Measurements from ENCODE around the gene PCDH19. TPM values are rescaled to one million over a fixed set of nuclear protein-coding genes. Genes with fewer than 3 reads are reported as not detected.

The PCDH19 gene
- total RNA-seq, 1 donor from 2014 or later, result 47.5 TPM

DNA sequence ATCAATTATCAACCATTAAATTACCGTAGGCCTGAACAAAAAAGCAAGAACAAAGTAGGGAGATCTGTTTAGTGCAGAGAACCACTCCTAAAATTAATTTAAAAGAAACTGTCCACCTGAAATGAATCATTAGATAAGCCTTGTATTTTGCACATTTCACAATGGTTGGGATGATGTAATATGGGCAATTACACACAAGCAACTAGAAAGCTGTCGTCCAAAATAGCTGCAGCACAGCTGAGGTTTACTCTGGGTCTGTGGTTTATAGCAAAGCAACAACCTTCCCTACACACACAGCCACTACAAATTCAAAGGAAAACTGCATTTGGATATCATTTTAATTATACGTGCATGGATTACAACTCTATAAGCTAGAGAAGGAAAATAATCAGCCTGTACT, 28.5 kb downstream of the PCDH19 start:
- no peak overlapping the region for H3K27ac Mint-ChIP-seq
- no peaks in the 10 kb centered on the region for H3K36me3 Mint-ChIP-seq (ENCODE audit: insufficient read depth)
- H3K27me3 Mint-ChIP-seq, result no peaks in the 10 kb centered on the region
- DNase-seq (ENCODE audit: low spot score, unreplicated experiment), result no peak
- TF ChIP-seq, protein P1, sequence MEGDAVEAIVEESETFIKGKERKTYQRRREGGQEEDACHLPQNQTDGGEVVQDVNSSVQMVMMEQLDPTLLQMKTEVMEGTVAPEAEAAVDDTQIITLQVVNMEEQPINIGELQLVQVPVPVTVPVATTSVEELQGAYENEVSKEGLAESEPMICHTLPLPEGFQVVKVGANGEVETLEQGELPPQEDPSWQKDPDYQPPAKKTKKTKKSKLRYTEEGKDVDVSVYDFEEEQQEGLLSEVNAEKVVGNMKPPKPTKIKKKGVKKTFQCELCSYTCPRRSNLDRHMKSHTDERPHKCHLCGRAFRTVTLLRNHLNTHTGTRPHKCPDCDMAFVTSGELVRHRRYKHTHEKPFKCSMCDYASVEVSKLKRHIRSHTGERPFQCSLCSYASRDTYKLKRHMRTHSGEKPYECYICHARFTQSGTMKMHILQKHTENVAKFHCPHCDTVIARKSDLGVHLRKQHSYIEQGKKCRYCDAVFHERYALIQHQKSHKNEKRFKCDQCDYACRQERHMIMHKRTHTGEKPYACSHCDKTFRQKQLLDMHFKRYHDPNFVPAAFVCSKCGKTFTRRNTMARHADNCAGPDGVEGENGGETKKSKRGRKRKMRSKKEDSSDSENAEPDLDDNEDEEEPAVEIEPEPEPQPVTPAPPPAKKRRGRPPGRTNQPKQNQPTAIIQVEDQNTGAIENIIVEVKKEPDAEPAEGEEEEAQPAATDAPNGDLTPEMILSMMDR (IDR thresholded peaks at IDR 0.05; ENCODE audit: unreplicated experiment), result no peak
- H3K4me3 Mint-ChIP-seq (ENCODE audit: low read depth), result no peak overlapping the region
- H3K4me1 Mint-ChIP-seq (ENCODE audit: low read depth), result peaks cover 17% of the 10 kb centered on the region
- H3K9me3 Mint-ChIP-seq (ENCODE audit: low read depth), result no peaks in the 10 kb centered on the region

DNA sequence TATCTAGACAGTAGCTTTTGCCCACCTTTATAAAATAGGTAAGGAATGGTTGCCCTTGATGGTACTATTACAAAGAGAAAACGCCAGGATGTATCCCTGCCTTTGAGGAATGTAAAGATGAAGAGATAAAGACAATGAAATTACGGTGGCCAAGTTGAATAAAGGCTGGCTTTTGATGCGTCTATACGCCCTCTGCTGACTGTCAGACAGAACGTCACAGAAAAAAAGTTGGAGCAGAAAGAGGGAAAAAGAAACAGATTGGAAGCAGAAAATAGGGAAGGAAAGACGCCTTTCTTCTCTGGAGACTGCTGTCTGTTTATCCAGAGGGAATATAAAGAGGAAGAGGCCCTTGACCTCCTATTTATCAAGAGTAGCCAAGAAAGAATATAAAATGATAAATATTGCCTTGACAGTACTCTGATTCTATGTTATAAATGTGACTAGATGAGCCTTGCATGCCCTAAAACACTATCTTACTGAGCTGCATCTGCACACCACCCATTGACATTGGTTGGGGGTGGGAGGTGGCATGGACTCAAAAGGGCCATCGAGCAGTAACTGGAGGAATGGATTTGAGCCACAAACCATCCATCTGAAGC, 30.6 kb downstream of the PCDH19 start:
- no peak for DNase-seq (ENCODE audit: low spot score, unreplicated experiment)
- TF ChIP-seq, protein P1 (IDR thresholded peaks at IDR 0.05; ENCODE audit: unreplicated experiment), result peak; percentile 65
- H3K4me3 Mint-ChIP-seq (ENCODE audit: low read depth), result no peak overlapping the region
- no peaks in the 10 kb centered on the region for H3K27me3 Mint-ChIP-seq
- no peaks in the 10 kb centered on the region for H3K9me3 Mint-ChIP-seq (ENCODE audit: low read depth)
- no peaks in the 10 kb centered on the region for H3K36me3 Mint-ChIP-seq (ENCODE audit: insufficient read depth)
- peaks cover 17% of the 10 kb centered on the region for H3K4me1 Mint-ChIP-seq (ENCODE audit: low read depth)
- no peak overlapping the region for H3K27ac Mint-ChIP-seq

DNA sequence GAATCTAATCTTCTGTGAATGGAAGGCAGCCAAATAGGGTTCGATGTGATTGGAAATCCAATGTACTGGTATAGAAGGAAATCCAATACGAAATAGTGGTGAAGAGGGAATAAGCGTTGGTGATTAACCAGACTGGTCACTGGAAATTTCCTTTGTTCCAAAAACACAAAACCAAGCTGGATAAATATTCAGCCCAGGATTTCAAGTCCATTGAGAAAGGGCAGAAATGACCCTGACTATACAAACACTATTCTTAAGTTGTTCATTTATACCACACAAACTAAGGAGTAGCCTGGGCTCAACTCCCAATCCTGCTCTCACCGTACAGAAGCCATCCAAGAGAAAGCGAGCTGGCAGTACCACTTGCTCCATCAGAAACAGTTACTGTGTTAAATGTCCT, 32.2 kb downstream of the PCDH19 start:
- Mint-ChIP-seq H3K4me3 (ENCODE audit: low read depth) (no peak overlapping the region), H3K27me3 (no peaks in the 10 kb centered on the region), H3K27ac (no peak overlapping the region), H3K36me3 (ENCODE audit: insufficient read depth) (peaks cover 2% of the 10 kb centered on the region), H3K4me1 (ENCODE audit: low read depth) (peaks cover 17% of the 10 kb centered on the region), H3K9me3 (ENCODE audit: low read depth) (no peaks in the 10 kb centered on the region)
- TF ChIP-seq, protein P1 (IDR thresholded peaks at IDR 0.05; ENCODE audit: unreplicated experiment), result no peak
- DNase-seq (ENCODE audit: low spot score, unreplicated experiment), result no peak

DNA sequence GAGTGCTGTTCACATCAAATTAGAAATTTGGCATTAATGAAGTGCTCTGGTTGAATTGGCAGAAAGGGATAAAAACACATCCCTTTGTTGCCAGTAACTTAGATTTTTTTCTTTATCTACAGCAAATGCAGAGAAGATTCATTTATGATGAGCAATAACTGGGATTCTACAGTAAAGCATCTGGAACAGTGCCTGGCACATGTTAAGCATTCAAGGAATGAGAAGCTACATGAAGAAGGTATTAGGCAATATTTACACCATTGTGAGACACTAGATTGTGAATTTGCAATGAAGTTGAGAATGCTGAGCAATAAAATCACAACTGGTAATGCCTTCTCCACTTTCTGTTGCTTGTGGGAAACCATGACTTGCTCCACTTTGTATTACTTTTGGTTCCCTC, 33.5 kb downstream of the PCDH19 start:
- Mint-ChIP-seq H3K4me3 (ENCODE audit: low read depth) (no peak overlapping the region), H3K4me1 (ENCODE audit: low read depth) (peaks cover 14% of the 10 kb centered on the region), H3K27ac (no peak overlapping the region), H3K36me3 (ENCODE audit: insufficient read depth) (peaks cover 2% of the 10 kb centered on the region), H3K9me3 (ENCODE audit: low read depth) (no peaks in the 10 kb centered on the region), H3K27me3 (no peaks in the 10 kb centered on the region)
- no peak for DNase-seq (ENCODE audit: low spot score, unreplicated experiment)
- TF ChIP-seq, protein P1 (IDR thresholded peaks at IDR 0.05; ENCODE audit: unreplicated experiment), result no peak

DNA sequence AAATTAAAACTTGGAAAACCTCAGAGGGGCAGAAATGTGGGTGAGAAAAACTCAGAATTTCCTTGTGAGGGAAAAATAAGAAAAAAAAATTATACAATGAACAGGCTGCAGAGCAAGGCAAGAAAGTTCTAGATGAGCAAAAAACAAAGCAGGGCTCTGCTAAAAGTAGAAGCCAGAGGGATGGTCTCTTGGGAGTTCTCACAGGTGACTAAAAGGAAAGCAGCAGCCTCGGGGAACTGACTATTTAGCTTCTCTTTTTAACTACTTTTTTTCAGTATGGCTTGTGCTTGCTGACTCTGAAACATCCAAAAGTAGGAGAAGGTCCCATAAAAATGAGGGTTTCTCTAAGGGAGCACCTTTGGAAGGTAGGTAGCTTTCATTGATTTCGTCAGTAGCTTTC, 36.4 kb downstream of the PCDH19 start:
- Mint-ChIP-seq H3K4me1 (ENCODE audit: low read depth) (peaks cover 15% of the 10 kb centered on the region), H3K27me3 (no peaks in the 10 kb centered on the region), H3K27ac (no peak overlapping the region), H3K4me3 (ENCODE audit: low read depth) (no peak overlapping the region), H3K36me3 (ENCODE audit: insufficient read depth) (peaks cover 6% of the 10 kb centered on the region), H3K9me3 (ENCODE audit: low read depth) (no peaks in the 10 kb centered on the region)
- TF ChIP-seq, protein P1 (IDR thresholded peaks at IDR 0.05; ENCODE audit: unreplicated experiment), result no peak
- no peak for DNase-seq (ENCODE audit: low spot score, unreplicated experiment)

All from progenitor cell of endocrine pancreas (in vitro differentiated cells).